SK-N-SH treated with all-trans-retinoic acid at 6 μM for 48 hours (cell line): ENCODE measurements around the gene OR8K3.

Source experiments
- ATAC-seq: fragments of 200-7000 bp; cut with Tn5 transposase; 3 replicates; pipeline ENCODE4 v1.9.1; 2020; ENCODE audit warnings: mild to moderate bottlenecking, moderate library complexity
- ARNTL ChIP-seq: fragments of 450-650 bp; formaldehyde crosslinking; IDR thresholded peaks from 2 replicates; pipeline ENCODE4 v1.5.0; 2020; ENCODE audit warnings: low read depth, mild to moderate bottlenecking, moderate library complexity, borderline replicate concordance
- BACH2 ChIP-seq: fragments of 250-450 bp; sonication (Bioruptor Pico); IDR thresholded peaks from 2 replicates; pipeline ENCODE4 v1.9.0; 2021; ENCODE audit warnings: mild to moderate bottlenecking, borderline replicate concordance
- CSDC2 ChIP-seq: fragments of 250-450 bp; sonication (Bioruptor Pico); IDR thresholded peaks from 2 replicates; pipeline ENCODE4 v1.5.0; 2020; ENCODE audit warnings: mild to moderate bottlenecking, moderate library complexity
- ESRRG ChIP-seq: fragments of 250-450 bp; sonication (Bioruptor Pico); IDR thresholded peaks from 2 replicates; pipeline ENCODE4 v1.6.1; 2021; ENCODE audit warnings: mild to moderate bottlenecking
- ISL1 ChIP-seq: fragments of 250-450 bp; sonication (Bioruptor Pico); IDR thresholded peaks from 2 replicates; pipeline ENCODE4 v2.1.2; 2022; ENCODE audit warnings: mild to moderate bottlenecking, moderate library complexity
- OSR1 ChIP-seq: fragments of 250-450 bp; sonication (Bioruptor Pico); IDR thresholded peaks from 2 replicates; pipeline ENCODE4 v1.8.0; 2022; ENCODE audit warnings: moderate library complexity, mild to moderate bottlenecking, inconsistent platforms
- POU6F1 ChIP-seq: fragments of 250-450 bp; sonication (Bioruptor Pico); IDR thresholded peaks from 2 replicates; pipeline ENCODE4 v1.8.0; 2021; ENCODE audit warnings: low read depth, mild to moderate bottlenecking, moderate library complexity, borderline replicate concordance
- PPARA ChIP-seq: fragments of 250-450 bp; sonication (Bioruptor Pico); IDR thresholded peaks from 2 replicates; pipeline ENCODE4 v1.5.0; 2020; ENCODE audit warnings: mild to moderate bottlenecking, borderline replicate concordance
- RARB ChIP-seq: fragments of 250-450 bp; sonication (Bioruptor Pico); IDR thresholded peaks from 2 replicates; pipeline ENCODE4 v1.8.0; 2021; ENCODE audit warnings: mild to moderate bottlenecking, moderate library complexity
- SNAI2 ChIP-seq: fragments of 250-450 bp; sonication (Bioruptor Pico); IDR thresholded peaks from 2 replicates; pipeline ENCODE4 v1.5.0; 2020; ENCODE audit warnings: mild to moderate bottlenecking, moderate library complexity
- TCF4 ChIP-seq: fragments of 250-450 bp; sonication (Bioruptor Pico); IDR thresholded peaks from 2 replicates; pipeline ENCODE4 v1.8.0; 2021; ENCODE audit warnings: mild to moderate bottlenecking, moderate library complexity, borderline replicate concordance
- TOX ChIP-seq: fragments of 250-450 bp; sonication (Bioruptor Pico); IDR thresholded peaks from 2 replicates; pipeline ENCODE4 v1.8.0; 2021; ENCODE audit warnings: mild to moderate bottlenecking, moderate library complexity, borderline replicate concordance
- ZFP3 ChIP-seq: fragments of 250-450 bp; sonication (Bioruptor Pico); IDR thresholded peaks from 2 replicates; pipeline ENCODE4 v1.5.0; 2020; ENCODE audit warnings: mild to moderate bottlenecking, moderate library complexity
- ZFP30 ChIP-seq: fragments of 450-650 bp; formaldehyde crosslinking; IDR thresholded peaks from 2 replicates; pipeline ENCODE4 v1.5.0; 2022; ENCODE audit warnings: mild to moderate bottlenecking, moderate library complexity
- ZNF565 ChIP-seq: fragments of 450-650 bp; formaldehyde crosslinking; conservative IDR thresholded peaks from 2 replicates; pipeline ENCODE4 v1.5.0; 2020; ENCODE audit warnings: low read depth, mild to moderate bottlenecking, moderate library complexity
- ZNF70 ChIP-seq: fragments of 450-650 bp; formaldehyde crosslinking; IDR thresholded peaks from 2 replicates; pipeline ENCODE4 v1.5.0; 2020; ENCODE audit warnings: mild to moderate bottlenecking, moderate library complexity
- ZNF8 ChIP-seq: fragments of 450-650 bp; formaldehyde crosslinking; IDR thresholded peaks from 2 replicates; pipeline ENCODE4 v1.5.0; 2020; ENCODE audit warnings: mild to moderate bottlenecking, moderate library complexity
- TF ChIP-seq, protein P1 (sequence below): fragments of 250-450 bp; sonication (Bioruptor Pico); IDR thresholded peaks from 2 replicates; pipeline ENCODE4 v1.5.1; 2021; ENCODE audit warnings: mild to moderate bottlenecking, moderate library complexity
- TF ChIP-seq, protein P2 (sequence below): fragments of 250-450 bp; sonication (Bioruptor Pico); IDR thresholded peaks from 2 replicates; pipeline ENCODE4 v1.8.0; 2020; ENCODE audit warnings: mild to moderate bottlenecking, moderate library complexity, borderline replicate concordance
- TF ChIP-seq, protein P3 (sequence below): fragments of 250-450 bp; sonication (Bioruptor Pico); IDR thresholded peaks from 2 replicates; pipeline ENCODE4 v1.5.1; 2020; ENCODE audit warnings: low read depth, mild to moderate bottlenecking, moderate library complexity

OR8K3 gene

GRCh38 chr11:56333156-56333555 is 18.2 kb downstream of the OR8K3 start:
- no peak for ATAC-seq

DNA sequence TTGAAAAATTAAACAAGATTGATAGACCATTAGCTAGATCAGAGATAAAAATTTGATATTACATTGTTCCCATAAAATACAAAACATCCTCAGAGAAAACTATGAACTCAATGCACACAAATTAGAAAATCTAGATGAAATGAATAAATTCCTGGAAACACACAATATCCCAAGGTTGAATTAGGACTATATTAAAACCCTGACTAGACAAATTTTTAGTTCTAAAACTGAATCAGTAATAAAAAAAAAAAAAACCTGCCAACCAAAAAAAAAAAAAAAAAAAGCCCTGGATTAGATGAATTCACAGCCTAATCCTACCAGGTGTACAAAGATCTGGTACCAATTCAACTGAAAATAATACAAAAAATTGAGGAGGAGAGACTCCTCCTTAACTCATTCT is 25.3 kb downstream of the OR8K3 start:
- ATAC-seq: no peak
- TF ChIP-seq OSR1 (CRISPR knock-in tag) (no peak), POU6F1 (CRISPR knock-in tag) (no peak)

More at GRCh38 chr11:56333156-56333555, 18.2 kb downstream of the OR8K3 start:
- TF ChIP-seq ZNF70 (CRISPR knock-in tag) (no peak), ZFP30 (no peak), ARNTL (no peak), CSDC2 (CRISPR knock-in tag) (no peak), SNAI2 (CRISPR knock-in tag) (no peak), BACH2 (CRISPR knock-in tag) (no peak), TCF4 (CRISPR knock-in tag) (no peak), PPARA (CRISPR knock-in tag) (no peak), ZFP3 (CRISPR knock-in tag) (no peak)
- TF ChIP-seq, protein P1, sequence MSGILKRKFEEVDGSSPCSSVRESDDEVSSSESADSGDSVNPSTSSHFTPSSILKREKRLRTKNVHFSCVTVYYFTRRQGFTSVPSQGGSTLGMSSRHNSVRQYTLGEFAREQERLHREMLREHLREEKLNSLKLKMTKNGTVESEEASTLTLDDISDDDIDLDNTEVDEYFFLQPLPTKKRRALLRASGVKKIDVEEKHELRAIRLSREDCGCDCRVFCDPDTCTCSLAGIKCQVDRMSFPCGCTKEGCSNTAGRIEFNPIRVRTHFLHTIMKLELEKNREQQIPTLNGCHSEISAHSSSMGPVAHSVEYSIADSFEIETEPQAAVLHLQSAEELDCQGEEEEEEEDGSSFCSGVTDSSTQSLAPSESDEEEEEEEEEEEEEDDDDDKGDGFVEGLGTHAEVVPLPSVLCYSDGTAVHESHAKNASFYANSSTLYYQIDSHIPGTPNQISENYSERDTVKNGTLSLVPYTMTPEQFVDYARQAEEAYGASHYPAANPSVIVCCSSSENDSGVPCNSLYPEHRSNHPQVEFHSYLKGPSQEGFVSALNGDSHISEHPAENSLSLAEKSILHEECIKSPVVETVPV: no peak
- TF ChIP-seq, protein P2, sequence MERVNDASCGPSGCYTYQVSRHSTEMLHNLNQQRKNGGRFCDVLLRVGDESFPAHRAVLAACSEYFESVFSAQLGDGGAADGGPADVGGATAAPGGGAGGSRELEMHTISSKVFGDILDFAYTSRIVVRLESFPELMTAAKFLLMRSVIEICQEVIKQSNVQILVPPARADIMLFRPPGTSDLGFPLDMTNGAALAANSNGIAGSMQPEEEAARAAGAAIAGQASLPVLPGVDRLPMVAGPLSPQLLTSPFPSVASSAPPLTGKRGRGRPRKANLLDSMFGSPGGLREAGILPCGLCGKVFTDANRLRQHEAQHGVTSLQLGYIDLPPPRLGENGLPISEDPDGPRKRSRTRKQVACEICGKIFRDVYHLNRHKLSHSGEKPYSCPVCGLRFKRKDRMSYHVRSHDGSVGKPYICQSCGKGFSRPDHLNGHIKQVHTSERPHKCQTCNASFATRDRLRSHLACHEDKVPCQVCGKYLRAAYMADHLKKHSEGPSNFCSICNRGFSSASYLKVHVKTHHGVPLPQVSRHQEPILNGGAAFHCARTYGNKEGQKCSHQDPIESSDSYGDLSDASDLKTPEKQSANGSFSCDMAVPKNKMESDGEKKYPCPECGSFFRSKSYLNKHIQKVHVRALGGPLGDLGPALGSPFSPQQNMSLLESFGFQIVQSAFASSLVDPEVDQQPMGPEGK (CRISPR knock-in tag): no peak
- TF ChIP-seq, all 23 proteins: peak for 0

GRCh38 chr11:56345739-56346138 is 30.8 kb downstream of the OR8K3 start, which contains the start of gene OR8K1:
Gene OR8K1 (plus strand): TSS chr11:56346039. CDS start chr11:56346039, 0 bp downstream.
- TF ChIP-seq, protein P2 (CRISPR knock-in tag): no peak
- TF ChIP-seq TCF4 (CRISPR knock-in tag) (no peak), ZNF565 (no peak), CSDC2 (CRISPR knock-in tag) (no peak), ESRRG (CRISPR knock-in tag) (no peak), ZNF70 (CRISPR knock-in tag) (no peak), ARNTL (no peak), RARB (no peak), POU6F1 (CRISPR knock-in tag) (no peak), ZFP30 (no peak), ISL1 (CRISPR knock-in tag) (no peak), TOX (CRISPR knock-in tag) (no peak), SNAI2 (CRISPR knock-in tag) (no peak)
- TF ChIP-seq, protein P1: no peak
- TF ChIP-seq, all 23 proteins: peak for 0
- ATAC-seq: no peak

GRCh38 chr11:56353991-56354390 is 39.0 kb downstream of the OR8K3 start, which contains the start of gene OR8J1:
Gene OR8J1 (plus strand): TSS chr11:56354291. CDS start chr11:56360247, 5,956 bp downstream.
- ATAC-seq: no peak
- no peak for TF ChIP-seq ISL1 (CRISPR knock-in tag)
- no peak for TF ChIP-seq BACH2 (CRISPR knock-in tag)
- no peak for TF ChIP-seq ZFP3 (CRISPR knock-in tag)
- no peak for TF ChIP-seq ARNTL
- no peak for TF ChIP-seq ZNF565
- no peak for TF ChIP-seq ZNF70 (CRISPR knock-in tag)
- TF ChIP-seq, protein P3, sequence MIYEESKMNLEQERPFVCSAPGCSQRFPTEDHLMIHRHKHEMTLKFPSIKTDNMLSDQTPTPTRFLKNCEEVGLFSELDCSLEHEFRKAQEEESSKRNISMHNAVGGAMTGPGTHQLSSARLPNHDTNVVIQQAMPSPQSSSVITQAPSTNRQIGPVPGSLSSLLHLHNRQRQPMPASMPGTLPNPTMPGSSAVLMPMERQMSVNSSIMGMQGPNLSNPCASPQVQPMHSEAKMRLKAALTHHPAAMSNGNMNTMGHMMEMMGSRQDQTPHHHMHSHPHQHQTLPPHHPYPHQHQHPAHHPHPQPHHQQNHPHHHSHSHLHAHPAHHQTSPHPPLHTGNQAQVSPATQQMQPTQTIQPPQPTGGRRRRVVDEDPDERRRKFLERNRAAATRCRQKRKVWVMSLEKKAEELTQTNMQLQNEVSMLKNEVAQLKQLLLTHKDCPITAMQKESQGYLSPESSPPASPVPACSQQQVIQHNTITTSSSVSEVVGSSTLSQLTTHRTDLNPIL (CRISPR knock-in tag): no peak
- TF ChIP-seq ZFP30: no peak
- TF ChIP-seq OSR1 (CRISPR knock-in tag): no peak
- TF ChIP-seq TCF4 (CRISPR knock-in tag): no peak
- TF ChIP-seq TOX (CRISPR knock-in tag): no peak
- no peak for TF ChIP-seq RARB
- no peak for TF ChIP-seq POU6F1 (CRISPR knock-in tag)
- TF ChIP-seq ZNF8 (CRISPR knock-in tag): no peak
